HG02588 (cell line): ENCODE measurements around the gene RABGAP1L.
"Not testable (repeated sequence)": the region's sequence is repeated elsewhere in the genome, so short reads cannot be mapped to it uniquely, and the experiment has no call there.

ENCODE experiments used
- ATAC-seq: cut with Tn5 transposase; IDR thresholded peaks from one replicate; pipeline ENCODE4 v1.9.1; 2021; ENCODE audit warnings: mild to moderate bottlenecking, moderate library complexity; ENCODE audit not compliant: unreplicated experiment

RABGAP1L gene

GRCh38 chr1:174550296-174550695 lies 391.0 kb downstream of the RABGAP1L start:
- ATAC-seq = no peak

- no peak for ATAC-seq
Measured at GRCh38 chr1:174556392-174556791, 397.1 kb downstream of the RABGAP1L start.

- no peak for ATAC-seq
Measured at GRCh38 chr1:174568551-174568950, 409.2 kb downstream of the RABGAP1L start.

DNA sequence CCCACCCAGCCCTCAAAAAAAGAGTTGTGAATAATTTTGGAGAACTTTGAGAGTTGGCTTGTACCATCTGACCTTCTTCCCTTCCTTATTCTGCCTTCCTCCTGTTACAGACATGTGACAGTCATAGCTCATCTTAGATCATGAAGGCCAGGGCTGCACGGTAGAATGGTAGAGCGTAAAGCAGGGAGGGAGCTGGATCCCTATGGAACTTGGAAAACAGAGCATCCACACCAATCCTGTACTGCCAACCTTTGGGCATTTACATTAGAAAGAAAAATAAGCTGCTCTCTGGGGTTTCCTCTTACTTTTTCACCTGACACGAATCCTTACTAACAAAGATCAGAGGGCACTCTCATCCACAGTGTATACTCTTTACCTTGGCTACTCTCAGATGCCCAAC lies 409.9 kb downstream of the RABGAP1L start:
- no peak for ATAC-seq

DNA sequence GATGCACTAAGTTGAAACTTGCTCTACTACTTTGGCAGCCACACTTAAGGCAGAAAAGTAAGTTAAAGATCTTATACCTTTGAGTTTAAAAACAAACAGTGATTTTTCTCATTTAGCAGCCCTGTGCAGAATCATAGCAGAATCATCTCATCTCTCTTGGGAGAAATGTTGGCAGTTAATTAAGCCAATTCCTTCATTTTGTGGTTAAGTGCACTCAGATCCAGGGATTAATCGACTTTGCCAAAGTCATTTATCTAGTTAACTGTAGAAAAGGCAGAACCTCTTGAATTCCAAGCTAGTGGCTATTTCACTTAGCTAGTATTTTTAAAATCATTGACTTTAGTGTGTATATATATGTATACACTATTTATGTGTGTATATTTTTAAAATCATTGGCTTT lies 413.5 kb downstream of the RABGAP1L start:
- no peak for ATAC-seq

DNA sequence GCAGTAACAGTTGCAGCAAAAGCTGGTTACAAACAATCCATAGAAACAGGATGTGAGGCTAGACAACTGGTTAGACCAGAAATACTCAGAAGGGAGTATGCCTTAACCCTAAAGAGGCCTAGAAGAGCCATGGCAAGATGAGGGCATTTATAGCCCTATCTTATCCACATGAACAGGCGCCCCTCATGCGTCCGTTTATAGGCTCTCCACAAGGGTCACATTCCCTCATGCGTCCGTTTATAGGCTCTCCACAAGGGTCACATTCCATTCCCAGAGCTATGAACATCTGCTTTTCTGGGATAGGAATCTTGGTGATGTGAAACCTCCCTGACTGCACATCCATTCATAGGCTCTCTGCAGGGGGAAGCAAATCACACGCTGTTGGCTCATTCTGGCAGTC lies 416.8 kb downstream of the RABGAP1L start:
- ATAC-seq = not testable (repeated sequence)

DNA sequence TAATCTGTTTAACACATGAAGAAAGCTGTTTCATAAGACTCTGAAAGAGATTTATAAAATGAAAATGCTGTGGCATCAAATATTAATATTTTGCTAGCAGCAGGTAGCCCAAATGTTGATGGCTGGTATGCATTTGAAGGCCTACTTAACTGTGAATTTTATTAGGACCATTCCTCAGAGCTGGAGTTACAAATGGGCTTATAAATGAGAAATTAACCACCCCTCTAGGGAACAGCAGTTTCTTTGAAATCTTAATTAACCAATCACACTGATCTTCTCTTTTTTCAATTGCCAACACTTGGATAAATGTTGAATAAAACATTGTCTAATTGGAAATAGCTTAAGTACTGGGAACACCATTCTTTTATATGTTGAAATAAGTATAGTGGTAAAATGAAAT lies 418.4 kb downstream of the RABGAP1L start:
- no peak for ATAC-seq

- ATAC-seq = no peak
Measured at GRCh38 chr1:174580801-174581200, 421.5 kb downstream of the RABGAP1L start.

GRCh38 chr1:174583316-174583715 lies 424.0 kb downstream of the RABGAP1L start:
- no peak for ATAC-seq

DNA sequence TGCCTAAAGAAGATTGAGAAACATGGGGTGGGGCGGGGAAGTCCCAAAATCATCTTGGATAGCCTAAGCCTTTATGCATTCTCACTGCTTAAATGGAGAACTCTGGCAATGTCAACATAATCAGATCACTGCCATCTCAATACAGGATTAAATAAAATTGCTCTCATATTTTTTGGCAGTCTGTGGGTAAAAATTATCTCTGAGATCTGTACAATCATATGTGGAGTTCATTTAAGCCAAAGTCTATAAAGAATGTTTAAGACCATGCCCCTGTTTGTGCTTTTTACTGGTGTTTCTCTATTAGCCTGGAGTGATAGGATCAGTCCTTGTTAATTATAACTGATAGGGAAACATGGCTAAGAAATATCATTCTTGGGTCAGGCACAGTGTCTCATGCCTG lies 424.8 kb downstream of the RABGAP1L start:
- ATAC-seq = no peak

- not testable (repeated sequence) for ATAC-seq
Measured at GRCh38 chr1:174588618-174589017, 429.3 kb downstream of the RABGAP1L start.

GRCh38 chr1:174605198-174605597 lies 445.9 kb downstream of the RABGAP1L start:
- ATAC-seq = no peak

- no peak for ATAC-seq
Measured at GRCh38 chr1:174606471-174606870, 447.2 kb downstream of the RABGAP1L start.

DNA sequence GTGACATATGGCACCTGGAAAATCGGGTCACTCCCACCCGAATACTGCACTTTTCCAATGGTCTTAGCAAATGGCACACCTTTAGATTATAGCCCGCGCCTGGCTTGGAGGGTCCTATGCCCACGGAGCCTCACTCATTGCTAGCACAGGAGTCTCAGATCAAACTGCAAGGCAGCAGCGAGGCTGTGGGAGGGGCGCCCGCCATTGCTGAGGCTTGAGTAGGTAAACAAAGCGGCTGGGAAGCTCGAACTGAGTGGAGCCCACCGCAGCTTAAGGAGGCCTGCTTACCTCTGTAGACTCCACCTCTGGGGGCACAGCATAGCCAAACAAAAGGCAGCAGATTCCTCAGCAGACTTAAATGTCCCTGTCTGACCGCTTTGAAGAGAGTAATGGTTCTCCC lies 458.6 kb downstream of the RABGAP1L start:
- ATAC-seq = not testable (repeated sequence)

GRCh38 chr1:174623324-174624035 lies 464.2 kb downstream of the RABGAP1L start:
- no peak for ATAC-seq

DNA sequence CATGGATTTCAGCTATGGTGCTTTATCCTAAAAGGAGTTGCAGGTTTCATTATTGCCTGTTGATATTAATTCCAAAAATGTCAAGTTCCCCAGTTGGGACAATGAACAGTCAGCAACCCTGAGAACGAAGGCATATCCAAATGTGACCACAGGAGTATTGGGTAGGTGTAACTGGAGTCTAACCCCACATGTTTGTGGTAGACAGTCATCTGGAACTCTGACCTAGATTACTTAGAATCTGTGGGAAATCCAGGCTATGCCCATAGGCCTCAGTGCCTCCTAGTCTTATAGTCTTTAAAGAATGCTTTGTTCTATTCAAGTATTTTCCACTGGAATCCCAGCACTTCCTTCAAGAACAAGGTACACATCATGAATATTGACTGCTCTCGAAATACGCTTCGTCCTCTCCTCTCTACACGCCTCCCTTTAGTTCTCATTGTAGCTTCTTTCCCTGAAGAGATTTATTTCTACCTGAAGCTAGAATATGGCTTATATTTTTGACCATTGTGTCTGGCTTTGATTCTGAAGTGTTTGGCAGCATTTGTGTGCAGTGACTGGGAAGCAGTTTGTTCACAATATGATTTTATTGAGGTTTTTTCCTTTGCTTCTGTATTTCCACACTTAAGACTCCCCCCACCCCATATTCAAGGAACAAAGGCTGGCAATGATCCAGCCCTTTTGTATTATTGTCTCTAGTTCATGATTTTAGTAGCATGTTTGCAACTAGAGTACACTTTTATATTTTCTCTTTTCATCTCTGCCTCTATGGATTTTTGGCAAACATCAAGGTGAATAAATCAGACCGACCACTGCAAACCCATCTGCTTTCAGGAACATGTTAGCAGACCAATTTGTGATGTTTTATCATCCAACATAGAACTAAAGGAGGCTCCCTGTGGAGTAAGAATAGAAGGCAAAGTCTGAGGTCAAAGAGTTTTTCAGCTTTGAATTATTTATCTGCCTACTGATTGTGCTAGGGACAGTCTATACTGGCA lies 467.0 kb downstream of the RABGAP1L start:
- no peak for ATAC-seq

DNA sequence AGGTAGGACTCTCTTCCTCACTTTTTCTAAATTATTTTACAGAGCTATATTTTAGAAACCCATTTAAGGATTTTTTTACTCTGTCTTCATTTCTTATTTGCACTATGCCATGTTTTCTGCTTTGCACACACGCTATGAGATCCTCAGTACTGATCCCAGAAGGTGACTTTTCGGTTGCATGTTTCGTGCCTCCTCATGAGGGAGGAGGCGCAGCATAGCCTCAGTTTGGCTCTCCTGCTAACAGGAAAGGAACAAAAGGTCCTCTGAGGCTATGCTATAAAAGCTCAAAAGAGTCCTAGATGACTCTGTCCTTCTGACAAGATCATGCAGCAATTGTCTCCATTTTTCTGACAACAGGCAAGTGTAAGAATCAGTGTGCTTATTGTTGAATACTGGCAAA lies 478.2 kb downstream of the RABGAP1L start:
- no peak for ATAC-seq

GRCh38 chr1:174639461-174639860 lies 480.1 kb downstream of the RABGAP1L start:
- ATAC-seq = no peak

DNA sequence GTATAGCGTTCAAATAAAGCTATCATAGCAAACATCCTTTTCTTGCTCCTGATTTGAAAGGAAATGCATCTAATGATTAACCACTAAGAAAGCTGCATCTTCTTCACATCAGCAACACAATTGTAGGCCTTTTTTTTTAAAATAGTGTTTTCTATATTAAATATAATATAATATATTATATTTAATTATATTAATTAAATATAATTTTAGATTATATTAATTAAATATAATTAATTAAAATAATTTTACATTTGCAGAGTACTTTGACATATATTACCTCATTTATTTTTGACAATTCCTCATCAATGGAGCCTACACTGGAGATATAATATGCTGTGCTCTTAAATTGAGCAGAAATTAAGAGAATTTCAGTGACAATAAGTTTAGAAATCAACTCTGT lies 481.5 kb downstream of the RABGAP1L start:
- no peak for ATAC-seq

GRCh38 chr1:174642393-174642792 lies 483.1 kb downstream of the RABGAP1L start:
- ATAC-seq = no peak

DNA sequence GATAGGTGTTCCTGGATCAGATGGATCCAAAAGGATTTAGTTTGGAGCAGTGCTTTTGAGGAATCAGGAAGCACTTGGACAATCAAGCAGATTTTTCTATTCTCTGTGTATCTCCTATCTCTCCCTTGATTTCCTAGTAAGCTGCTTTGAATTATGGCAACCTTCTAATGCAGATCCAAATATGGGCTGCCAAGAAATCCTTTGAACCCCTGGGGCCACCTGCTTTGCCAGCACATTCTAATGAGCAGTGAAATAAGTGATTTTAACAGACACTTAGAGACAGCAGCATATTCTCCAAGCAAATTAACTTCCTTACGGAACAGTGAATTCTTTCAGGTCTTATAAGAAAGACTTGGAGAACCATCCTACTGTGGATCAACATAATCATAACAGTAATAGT lies 483.9 kb downstream of the RABGAP1L start:
- ATAC-seq = no peak

DNA sequence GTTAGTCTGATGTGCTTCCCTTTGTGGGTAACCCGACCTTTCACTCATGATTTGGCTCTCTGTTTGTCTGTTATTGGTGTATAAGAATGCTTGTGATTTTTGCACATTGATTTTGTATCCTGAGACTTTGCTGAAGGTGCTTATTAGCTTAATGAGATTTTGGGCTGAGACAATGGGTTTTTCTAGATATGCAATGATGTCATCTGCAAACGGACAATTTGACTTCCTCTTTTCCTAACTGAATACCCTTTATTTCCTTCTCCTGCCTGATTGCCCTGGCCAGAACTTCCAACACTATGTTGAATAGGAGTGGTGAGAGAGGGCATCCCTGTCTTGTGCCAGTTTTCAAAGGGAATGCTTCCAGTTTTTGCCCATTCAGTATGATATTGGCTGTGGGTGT lies 490.3 kb downstream of the RABGAP1L start:
- not testable (repeated sequence) for ATAC-seq
